ENCODE measurements around the gene ZNF283. TPM values are rescaled to one million over a fixed set of nuclear protein-coding genes. Genes with fewer than 3 reads are reported as not detected.

ZNF283 gene
- total and polyA plus RNA-seq, 9 of the 15 experiments (the other 6 are each of a cell fraction or from before 2014, with no cell fraction given), result 6.0 to 19.5 (median 9.8) TPM

DNA sequence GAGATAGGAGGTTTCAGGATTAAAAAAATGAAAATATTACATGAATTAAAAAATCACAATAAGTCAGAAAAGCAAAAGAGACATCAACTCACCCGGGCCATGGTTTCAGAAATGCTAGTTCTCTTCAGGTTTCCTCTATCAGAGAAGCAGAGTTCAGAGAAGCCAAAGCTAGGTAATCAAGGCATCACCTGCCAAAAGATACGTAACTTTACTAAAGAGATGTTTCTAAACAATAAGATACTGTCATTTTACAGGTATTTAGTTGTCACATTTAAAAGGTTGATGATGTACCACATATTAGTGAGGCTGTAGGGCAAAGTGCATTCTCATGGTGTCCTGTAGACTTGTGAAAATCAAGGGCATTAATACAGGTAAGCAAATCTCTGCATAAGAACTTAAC lies 56.7 kb downstream of the ZNF283 start, which contains the start of gene ZNF404:
TSS of gene ZNF404 (minus strand) at position 101 of the 400 bp plus-strand sequence.
- CTCF ChIA-PET (ENCODE audit: low intra/inter-chr PET ratio), result no interaction called here
- H3K9ac ChIP-seq (ENCODE audit: insufficient read depth in 1 of 2, low read depth in 2 of 2, low read length in 2 of 2), result no peak within 1 kb of the TSS
- no peaks in the 10 kb centered on the region for H4K20me1 ChIP-seq (replicated peaks; ENCODE audit: control insufficient read depth, insufficient read depth, low read length)
- no peaks in the 10 kb centered on the region for H3K9me1 ChIP-seq (ENCODE audit: control insufficient read depth, insufficient read depth, low read length)
- H3K9me3 ChIP-seq (replicated peaks; ENCODE audit: control insufficient read depth, insufficient read depth, low read depth, low read length), result no peaks in the 10 kb centered on the region
- H3K36me3 ChIP-seq (ENCODE audit: control insufficient read depth, insufficient read depth, low read length), result no peaks in the 10 kb centered on the region
- ATAC-seq (no peak), DNase-seq (ENCODE audit: extremely low read depth in 1 of 4, low spot score in 3 of 4) (no peak), FAIRE-seq (no peak)
- 0% methylated on average over 2 of the region's 2 CpGs for WGBS (ENCODE audit: insufficient coverage, low coverage, missing lambda C conversion rate)
- no peaks in the 10 kb centered on the region for H3K79me2 ChIP-seq (ENCODE audit: control insufficient read depth, insufficient read depth, low read length)
- H3K27ac ChIP-seq (ENCODE audit: extremely low read depth, low read depth, low read length), result no peak within 1 kb of the TSS
- BruUV-seq (replicated peaks), result no TSS peak
- POLR2A ChIA-PET, result no interaction called here
- no peaks in the 10 kb centered on the region for H3K4me1 ChIP-seq (replicated peaks in 1 of 2; ENCODE audit: control insufficient read depth in 2 of 2, insufficient read depth in 2 of 2, low read length in 2 of 2)
- in situ Hi-C loops (cut with MboI), result no loop called here
- no peak within 1 kb of the TSS for H3K4me3 ChIP-seq
- no peak within 1 kb of the TSS for H2AFZ ChIP-seq (ENCODE audit: low read depth, low read length)
- H3K4me2 ChIP-seq (ENCODE audit: insufficient read depth, low read length), result no peak within 1 kb of the TSS
- no peaks in the 10 kb centered on the region for H3K27me3 ChIP-seq (ENCODE audit: control insufficient read depth in 2 of 2, insufficient read depth in 2 of 2, low read length in 2 of 2)
- intact Hi-C loops (cut with micrococcal nuclease), result no loop called here
- TF ChIP-seq PBX2 (CRISPR knock-in tag; IDR thresholded peaks at IDR 0.05; ENCODE audit: low read depth), result no peak
- no peak for TF ChIP-seq PBX2 (tag; conservative IDR thresholded peaks at IDR 0.05; ENCODE audit: low read depth)
- no peak for TF ChIP-seq GTF2F1 (IDR thresholded peaks at IDR 0.05; ENCODE audit: low read depth, low read length)
- no peak for TF ChIP-seq ZBTB34 (CRISPR knock-in tag; IDR thresholded peaks at IDR 0.05)
- TF ChIP-seq, protein P1, sequence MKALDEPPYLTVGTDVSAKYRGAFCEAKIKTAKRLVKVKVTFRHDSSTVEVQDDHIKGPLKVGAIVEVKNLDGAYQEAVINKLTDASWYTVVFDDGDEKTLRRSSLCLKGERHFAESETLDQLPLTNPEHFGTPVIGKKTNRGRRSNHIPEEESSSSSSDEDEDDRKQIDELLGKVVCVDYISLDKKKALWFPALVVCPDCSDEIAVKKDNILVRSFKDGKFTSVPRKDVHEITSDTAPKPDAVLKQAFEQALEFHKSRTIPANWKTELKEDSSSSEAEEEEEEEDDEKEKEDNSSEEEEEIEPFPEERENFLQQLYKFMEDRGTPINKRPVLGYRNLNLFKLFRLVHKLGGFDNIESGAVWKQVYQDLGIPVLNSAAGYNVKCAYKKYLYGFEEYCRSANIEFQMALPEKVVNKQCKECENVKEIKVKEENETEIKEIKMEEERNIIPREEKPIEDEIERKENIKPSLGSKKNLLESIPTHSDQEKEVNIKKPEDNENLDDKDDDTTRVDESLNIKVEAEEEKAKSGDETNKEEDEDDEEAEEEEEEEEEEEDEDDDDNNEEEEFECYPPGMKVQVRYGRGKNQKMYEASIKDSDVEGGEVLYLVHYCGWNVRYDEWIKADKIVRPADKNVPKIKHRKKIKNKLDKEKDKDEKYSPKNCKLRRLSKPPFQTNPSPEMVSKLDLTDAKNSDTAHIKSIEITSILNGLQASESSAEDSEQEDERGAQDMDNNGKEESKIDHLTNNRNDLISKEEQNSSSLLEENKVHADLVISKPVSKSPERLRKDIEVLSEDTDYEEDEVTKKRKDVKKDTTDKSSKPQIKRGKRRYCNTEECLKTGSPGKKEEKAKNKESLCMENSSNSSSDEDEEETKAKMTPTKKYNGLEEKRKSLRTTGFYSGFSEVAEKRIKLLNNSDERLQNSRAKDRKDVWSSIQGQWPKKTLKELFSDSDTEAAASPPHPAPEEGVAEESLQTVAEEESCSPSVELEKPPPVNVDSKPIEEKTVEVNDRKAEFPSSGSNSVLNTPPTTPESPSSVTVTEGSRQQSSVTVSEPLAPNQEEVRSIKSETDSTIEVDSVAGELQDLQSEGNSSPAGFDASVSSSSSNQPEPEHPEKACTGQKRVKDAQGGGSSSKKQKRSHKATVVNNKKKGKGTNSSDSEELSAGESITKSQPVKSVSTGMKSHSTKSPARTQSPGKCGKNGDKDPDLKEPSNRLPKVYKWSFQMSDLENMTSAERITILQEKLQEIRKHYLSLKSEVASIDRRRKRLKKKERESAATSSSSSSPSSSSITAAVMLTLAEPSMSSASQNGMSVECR (CRISPR knock-in tag; IDR thresholded peaks at IDR 0.05), result no peak
- no peak for TF ChIP-seq RBM39 (optimal IDR thresholded peaks at IDR 0.05; ENCODE audit: low read depth, low read length)
- no peak for TF ChIP-seq WHSC1 (IDR thresholded peaks at IDR 0.05; ENCODE audit: low read length)
- no peak for TF ChIP-seq POU5F1 (IDR thresholded peaks at IDR 0.05; ENCODE audit: borderline replicate concordance, low read depth, low read length, partially characterized antibody)
- no peak for TF ChIP-seq BDP1 (IDR thresholded peaks at IDR 0.05; ENCODE audit: insufficient read depth, insufficient read length)
- TF ChIP-seq ATF1 (CRISPR knock-in tag; IDR thresholded peaks at IDR 0.05), result no peak
- TF ChIP-seq ATF1 (tag; IDR thresholded peaks at IDR 0.05), result no peak
- no peak for TF ChIP-seq BRD9 (IDR thresholded peaks at IDR 0.05; ENCODE audit: low read depth, partially characterized antibody)
- no peak for TF ChIP-seq BCOR (IDR thresholded peaks at IDR 0.05)
- TF ChIP-seq ARID2 (IDR thresholded peaks at IDR 0.05), result no peak
- no peak for TF ChIP-seq MAZ (CRISPR knock-in tag; conservative IDR thresholded peaks at IDR 0.05 in 1 of 2, IDR thresholded peaks at IDR 0.05 in 1 of 2)

All from K562 (cell line).